HG02840 (cell line): ENCODE data around the gene RRP15.

ENCODE experiments used
- ATAC-seq: cut with Tn5 transposase; IDR thresholded peaks from one replicate; pipeline ENCODE4 v1.9.1; 2021; ENCODE audit warnings: mild to moderate bottlenecking, moderate library complexity, moderate number of reproducible peaks; ENCODE audit not compliant: unreplicated experiment, low FRiP score

RRP15 gene

GRCh38 chr1:218336328-218336727 lies 51.2 kb downstream of the RRP15 start:
- ATAC-seq = no peak

GRCh38 chr1:218339267-218339831 lies 54.3 kb downstream of the RRP15 start:
- no peak for ATAC-seq

- no peak for ATAC-seq
Observed at GRCh38 chr1:218341325-218341724, 56.2 kb downstream of the RRP15 start.

GRCh38 chr1:218342091-218342490 lies 57.0 kb downstream of the RRP15 start:
- no peak for ATAC-seq

GRCh38 chr1:218344814-218345672 lies 60.0 kb downstream of the RRP15 start, which contains the start of gene TGFB2:
Gene TGFB2, plus strand, starts transcription at chr1:218345336. Its CDS starts 1,366 bp downstream, at chr1:218346702.
- ATAC-seq = peak; percentile 43

- ATAC-seq = peak; percentile 64
Observed at GRCh38 chr1:218345673-218346390, 60.7 kb downstream of the RRP15 start.

GRCh38 chr1:218346391-218347204 lies 61.5 kb downstream of the RRP15 start:
- ATAC-seq = no peak

GRCh38 chr1:218347336-218347722 lies 62.2 kb downstream of the RRP15 start:
- no peak for ATAC-seq

- no peak for ATAC-seq
Observed at GRCh38 chr1:218347723-218348627, 62.9 kb downstream of the RRP15 start.

- ATAC-seq = no peak
Observed at GRCh38 chr1:218348628-218349071, 63.6 kb downstream of the RRP15 start.

- ATAC-seq = no peak
Observed at GRCh38 chr1:218349348-218350034, 64.4 kb downstream of the RRP15 start.

- ATAC-seq = no peak
Observed at GRCh38 chr1:218350035-218350525, 65.0 kb downstream of the RRP15 start.

- no peak for ATAC-seq
Observed at GRCh38 chr1:218350801-218351266, 65.7 kb downstream of the RRP15 start.

- no peak for ATAC-seq
Observed at GRCh38 chr1:218351391-218352074, 66.4 kb downstream of the RRP15 start.

GRCh38 chr1:218352075-218352438 lies 67.0 kb downstream of the RRP15 start:
- no peak for ATAC-seq

- no peak for ATAC-seq
Observed at GRCh38 chr1:218353656-218354055, 68.6 kb downstream of the RRP15 start.

GRCh38 chr1:218355278-218355677 lies 70.2 kb downstream of the RRP15 start:
- no peak for ATAC-seq
